ENCODE data around the gene CRYL1. TPM values are rescaled to one million over a fixed set of nuclear protein-coding genes. Genes with fewer than 3 reads are reported as not detected.

Gene CRYL1
- total and polyA plus RNA-seq, 9 of the 15 experiments (the other 6 are each of a cell fraction or from before 2014, with no cell fraction given) = 1.0 to 6.9 (median 2.4) TPM

- no peak for TF ChIP-seq ZNF12 (CRISPR knock-in tag; IDR thresholded peaks at IDR 0.05)
- TF ChIP-seq MXD1 (CRISPR knock-in tag; IDR thresholded peaks at IDR 0.05; ENCODE audit: borderline replicate concordance, poor library complexity, severe bottlenecking) = no peak
- TF ChIP-seq ZNF766 (CRISPR knock-in tag; conservative IDR thresholded peaks at IDR 0.05) = no peak
- no peak for TF ChIP-seq KAT2B (IDR thresholded peaks at IDR 0.05; ENCODE audit: low read depth, low read length)
- TF ChIP-seq ZHX1 (conservative IDR thresholded peaks at IDR 0.05; ENCODE audit: low read length) = no peak
- no peak for TF ChIP-seq ZNF696 (CRISPR knock-in tag; conservative IDR thresholded peaks at IDR 0.05)
- TF ChIP-seq LCOR (CRISPR knock-in tag; IDR thresholded peaks at IDR 0.05) = no peak
- TF ChIP-seq USF2 (CRISPR knock-in tag; IDR thresholded peaks at IDR 0.05) = no peak
- TF ChIP-seq ZBTB43 (CRISPR knock-in tag; IDR thresholded peaks at IDR 0.05) = no peak
- no peak for TF ChIP-seq E2F6 (IDR thresholded peaks at IDR 0.05; ENCODE audit: borderline replicate concordance in 1 of 2, extremely low read depth in 1 of 2, insufficient read depth in 1 of 2, insufficient read length in 1 of 2, low read depth in 1 of 2, low read length in 1 of 2, poor library complexity in 1 of 2, severe bottlenecking in 1 of 2)
- no peak for TF ChIP-seq KAT8 (IDR thresholded peaks at IDR 0.05; ENCODE audit: low read depth)
- TF ChIP-seq HDAC8 (tag; IDR thresholded peaks at IDR 0.05) = no peak
- no peak for TF ChIP-seq PREB (CRISPR knock-in tag; IDR thresholded peaks at IDR 0.05)
- TF ChIP-seq HNRNPL (IDR thresholded peaks at IDR 0.05; ENCODE audit: low read depth, low read length) = no peak
- TF ChIP-seq E2F8 (IDR thresholded peaks at IDR 0.05; ENCODE audit: low read depth, partially characterized antibody) = no peak
These were observed 121.8 kb downstream of the CRYL1 start (continued) for GRCh38 chr13:20403826-20404225.

Measured in K562 (cell line).